ENCODE measurements around the gene IL31RA.

IL31RA gene

DNA sequence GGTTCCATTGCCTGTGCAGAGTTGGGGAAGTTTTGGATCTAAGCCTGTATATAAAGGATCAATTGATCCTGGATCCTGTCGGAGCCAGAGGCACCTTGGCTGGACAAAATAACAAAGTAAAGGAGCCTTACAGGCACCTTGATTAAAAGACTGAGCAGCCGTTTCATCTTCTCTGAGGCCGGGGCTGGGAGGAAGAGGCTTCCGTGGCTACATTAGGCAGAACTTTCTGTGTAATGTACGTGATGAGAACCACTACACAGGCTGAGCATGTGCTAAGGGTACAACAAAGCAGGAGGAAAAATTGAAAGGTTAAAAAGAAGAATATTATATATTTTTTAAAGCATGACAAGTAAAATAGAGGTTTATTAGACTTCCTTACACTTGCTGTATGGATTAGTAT is 37.0 kb downstream of the IL31RA start:
- Histone ChIP-seq H3K27ac (ENCODE audit: low read length) (no peak overlapping the region), H4K20me1 (ENCODE audit: insufficient read depth, low read length) (no peaks in the 10 kb centered on the region), H2AFZ (ENCODE audit: low read length) (no peak overlapping the region), H3K9ac (ENCODE audit: low read length) (no peak overlapping the region), H3K36me3 (replicated peaks; ENCODE audit: insufficient read depth, low read length) (no peaks in the 10 kb centered on the region), H3K4me1 (ENCODE audit: low read length) (no peaks in the 10 kb centered on the region), H3K9me2 (replicated peaks; ENCODE audit: insufficient read depth, low read length) (no peaks in the 10 kb centered on the region), H3K4me3 (ENCODE audit: low read length) (no peak overlapping the region), H3K27me3 (replicated peaks; ENCODE audit: insufficient read depth, low read length) (no peaks in the 10 kb centered on the region), H3F3A (ENCODE audit: insufficient read depth, low read length) (no peaks in the 10 kb centered on the region), H3K4me2 (ENCODE audit: low read depth, low read length) (no peak overlapping the region), H3K79me2 (ENCODE audit: low read length) (no peaks in the 10 kb centered on the region), H3K9me3 (replicated peaks; ENCODE audit: insufficient read depth, low read length) (no peaks in the 10 kb centered on the region)
- TF ChIP-seq EZH2 (optimal IDR thresholded peaks at IDR 0.05; ENCODE audit: low read depth, low read length) (no peak), CTCF (IDR thresholded peaks at IDR 0.05; ENCODE audit: low read length) (no peak), EZH2phosphoT487 (IDR thresholded peaks at IDR 0.05; ENCODE audit: low read length) (no peak)
- DNase-seq = no peak

DNA sequence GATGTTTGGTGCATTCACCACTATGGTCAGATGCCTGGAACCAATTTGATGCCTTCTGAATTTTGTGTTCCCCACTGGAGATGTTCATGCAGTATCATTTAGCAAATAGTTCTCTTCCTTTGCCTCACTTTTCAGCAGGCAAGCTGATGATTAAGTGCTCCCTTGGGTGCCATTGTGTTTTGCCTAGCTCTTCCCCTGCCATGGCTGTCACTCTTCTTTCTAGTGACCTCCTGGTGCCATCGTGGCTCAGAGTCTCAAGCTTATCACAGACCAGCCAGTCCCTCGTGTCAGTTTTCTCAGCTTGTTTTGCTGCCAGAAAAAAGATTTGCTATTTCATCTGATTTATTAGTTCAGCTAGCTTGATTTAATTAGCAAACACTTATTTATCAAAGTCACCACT is 41.3 kb downstream of the IL31RA start:
- Histone ChIP-seq H3K27me3 (replicated peaks; ENCODE audit: insufficient read depth, low read length) (no peaks in the 10 kb centered on the region), H4K20me1 (ENCODE audit: insufficient read depth, low read length) (no peaks in the 10 kb centered on the region), H3F3A (ENCODE audit: insufficient read depth, low read length) (no peaks in the 10 kb centered on the region), H3K9me3 (replicated peaks; ENCODE audit: insufficient read depth, low read length) (no peaks in the 10 kb centered on the region), H3K79me2 (ENCODE audit: low read length) (no peaks in the 10 kb centered on the region), H3K4me1 (ENCODE audit: low read length) (peaks cover 7% of the 10 kb centered on the region), H3K27ac (ENCODE audit: low read length) (no peak overlapping the region), H3K9ac (ENCODE audit: low read length) (no peak overlapping the region), H3K36me3 (replicated peaks; ENCODE audit: insufficient read depth, low read length) (no peaks in the 10 kb centered on the region), H3K4me2 (ENCODE audit: low read depth, low read length) (no peak overlapping the region), H3K4me3 (ENCODE audit: low read length) (no peak overlapping the region), H3K9me2 (replicated peaks; ENCODE audit: insufficient read depth, low read length) (no peaks in the 10 kb centered on the region), H2AFZ (ENCODE audit: low read length) (no peak overlapping the region)
- TF ChIP-seq EZH2 (optimal IDR thresholded peaks at IDR 0.05; ENCODE audit: low read depth, low read length) (no peak), EZH2phosphoT487 (IDR thresholded peaks at IDR 0.05; ENCODE audit: low read length) (no peak), CTCF (IDR thresholded peaks at IDR 0.05; ENCODE audit: low read length) (no peak)
- DNase-seq = no peak

DNA sequence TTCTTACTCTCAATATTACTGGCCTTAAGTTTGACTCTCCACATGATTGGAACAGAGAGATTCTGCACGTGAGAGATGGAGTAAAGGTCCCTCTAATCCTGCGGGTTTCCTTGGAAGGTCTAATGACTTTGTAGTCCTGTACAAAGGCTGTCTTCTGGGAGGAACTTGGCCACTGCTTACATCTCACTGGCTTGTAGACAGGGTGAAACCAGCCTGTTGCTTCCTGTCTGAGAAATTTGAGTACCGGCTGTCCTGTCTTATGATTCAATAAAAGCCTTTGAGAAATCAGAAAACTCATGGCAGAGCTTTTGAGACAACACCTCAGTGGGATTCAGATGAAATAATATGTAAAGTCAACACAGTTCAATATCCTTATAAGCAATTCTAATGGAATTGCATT is 43.0 kb downstream of the IL31RA start:
- Histone ChIP-seq H3K9ac (ENCODE audit: low read length) (no peak overlapping the region), H3K4me3 (ENCODE audit: low read length) (no peak overlapping the region), H3K9me3 (replicated peaks; ENCODE audit: insufficient read depth, low read length) (no peaks in the 10 kb centered on the region), H3K27ac (ENCODE audit: low read length) (no peak overlapping the region; the same call in 1 of the 2 replicates), H3K4me2 (ENCODE audit: low read depth, low read length) (no peak overlapping the region; the same call in 1 of the 2 replicates), H3K4me1 (ENCODE audit: low read length) (peaks cover 7% of the 10 kb centered on the region), H3K9me2 (replicated peaks; ENCODE audit: insufficient read depth, low read length) (no peaks in the 10 kb centered on the region), H3K79me2 (ENCODE audit: low read length) (no peaks in the 10 kb centered on the region), H2AFZ (ENCODE audit: low read length) (no peak overlapping the region), H3F3A (ENCODE audit: insufficient read depth, low read length) (no peaks in the 10 kb centered on the region), H3K36me3 (replicated peaks; ENCODE audit: insufficient read depth, low read length) (no peaks in the 10 kb centered on the region), H4K20me1 (ENCODE audit: insufficient read depth, low read length) (no peaks in the 10 kb centered on the region), H3K27me3 (replicated peaks; ENCODE audit: insufficient read depth, low read length) (no peaks in the 10 kb centered on the region)
- no peak for TF ChIP-seq EZH2phosphoT487 (IDR thresholded peaks at IDR 0.05; ENCODE audit: low read length)
- peak; percentile 72 for DNase-seq

DNA sequence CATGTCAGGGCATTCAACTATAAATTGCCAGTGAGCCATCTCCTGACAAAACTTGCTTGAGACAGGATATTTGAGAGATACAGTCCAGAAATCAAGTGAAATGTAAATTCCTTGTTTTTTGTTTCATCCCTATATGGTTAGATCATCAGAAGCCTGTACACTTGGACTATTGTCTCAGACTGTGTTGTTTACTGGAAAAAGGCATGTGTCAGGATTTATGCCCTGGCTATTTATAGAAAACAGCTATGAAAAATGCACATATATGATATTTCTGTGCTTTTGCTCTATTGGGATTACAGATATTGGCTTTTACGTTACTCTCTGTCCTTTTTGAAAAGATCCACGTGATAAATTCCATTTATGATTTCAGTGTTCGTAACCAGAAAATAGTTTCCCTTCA is 44.2 kb downstream of the IL31RA start:
- Histone ChIP-seq H3K9ac (ENCODE audit: low read length) (no peak overlapping the region), H3F3A (ENCODE audit: insufficient read depth, low read length) (no peaks in the 10 kb centered on the region), H3K4me1 (ENCODE audit: low read length) (peaks cover 7% of the 10 kb centered on the region), H3K27ac (ENCODE audit: low read length) (no peak overlapping the region), H3K36me3 (replicated peaks; ENCODE audit: insufficient read depth, low read length) (no peaks in the 10 kb centered on the region), H4K20me1 (ENCODE audit: insufficient read depth, low read length) (no peaks in the 10 kb centered on the region), H3K4me2 (ENCODE audit: low read depth, low read length) (no peak overlapping the region), H3K9me2 (replicated peaks; ENCODE audit: insufficient read depth, low read length) (no peaks in the 10 kb centered on the region), H2AFZ (ENCODE audit: low read length) (no peak overlapping the region), H3K27me3 (replicated peaks; ENCODE audit: insufficient read depth, low read length) (no peaks in the 10 kb centered on the region), H3K79me2 (ENCODE audit: low read length) (no peaks in the 10 kb centered on the region), H3K9me3 (replicated peaks; ENCODE audit: insufficient read depth, low read length) (no peaks in the 10 kb centered on the region), H3K4me3 (ENCODE audit: low read length) (no peak overlapping the region)
- no peak for DNase-seq
- no peak for TF ChIP-seq EZH2 (optimal IDR thresholded peaks at IDR 0.05; ENCODE audit: low read depth, low read length)

Data from MM.1S (cell line).